Cortex of kidney (tissue), 1 donor: ENCODE results near the gene SLC6A19.

Source experiments
- DNase-seq: peaks from one replicate; lab custom pipeline; 2025; lab: John Stamatoyannopoulos, UW

Gene SLC6A19

GRCh38 chr5:1195916-1196315, 5.5 kb upstream of the SLC6A19 start:
- DNase-seq = no peak

- no peak for DNase-seq
These were observed 4.8 kb upstream of the SLC6A19 start for GRCh38 chr5:1196562-1196961.

DNA sequence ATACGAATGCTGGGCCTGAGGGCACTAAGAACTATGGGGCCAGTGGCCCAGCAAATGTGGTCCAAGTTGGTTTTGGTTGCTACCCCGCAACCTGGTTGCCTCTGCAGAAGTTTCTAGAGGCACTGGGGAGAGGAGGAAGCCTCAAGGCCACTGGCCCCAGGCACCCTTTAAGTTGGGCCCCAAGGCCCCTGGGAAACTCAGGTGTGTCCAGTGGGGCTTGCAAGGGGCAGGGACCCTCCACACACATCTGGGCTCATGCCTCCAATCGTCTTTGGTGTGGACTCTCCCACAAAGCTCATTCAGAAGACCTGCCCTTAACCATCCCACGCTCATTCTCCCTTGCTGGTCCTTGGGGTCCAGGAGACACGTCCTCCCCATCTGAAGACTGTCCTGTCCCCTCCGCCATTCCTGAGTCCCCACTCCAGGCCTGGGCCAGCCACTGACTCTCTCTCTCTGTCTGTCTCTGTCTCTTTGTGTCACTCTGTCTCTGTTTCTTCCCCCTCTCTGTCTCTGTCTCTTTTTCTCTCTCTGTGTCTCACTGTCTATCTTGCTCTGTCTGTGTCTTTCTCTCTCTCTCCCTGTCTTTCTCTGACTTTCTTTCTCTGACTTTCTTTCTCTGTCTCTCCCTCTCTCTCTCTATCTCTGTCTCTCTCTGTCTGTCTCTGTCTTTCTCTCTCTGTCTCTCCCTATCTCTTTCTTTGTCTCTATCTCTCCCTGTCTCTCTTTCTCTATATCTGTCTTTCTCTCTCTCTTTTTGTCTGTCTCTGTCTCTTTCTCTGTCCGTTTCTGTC, 3.3 kb upstream of the SLC6A19 start:
- no peak for DNase-seq

- no peak for DNase-seq
These were observed 2.1 kb upstream of the SLC6A19 start for GRCh38 chr5:1199340-1199648.

DNA sequence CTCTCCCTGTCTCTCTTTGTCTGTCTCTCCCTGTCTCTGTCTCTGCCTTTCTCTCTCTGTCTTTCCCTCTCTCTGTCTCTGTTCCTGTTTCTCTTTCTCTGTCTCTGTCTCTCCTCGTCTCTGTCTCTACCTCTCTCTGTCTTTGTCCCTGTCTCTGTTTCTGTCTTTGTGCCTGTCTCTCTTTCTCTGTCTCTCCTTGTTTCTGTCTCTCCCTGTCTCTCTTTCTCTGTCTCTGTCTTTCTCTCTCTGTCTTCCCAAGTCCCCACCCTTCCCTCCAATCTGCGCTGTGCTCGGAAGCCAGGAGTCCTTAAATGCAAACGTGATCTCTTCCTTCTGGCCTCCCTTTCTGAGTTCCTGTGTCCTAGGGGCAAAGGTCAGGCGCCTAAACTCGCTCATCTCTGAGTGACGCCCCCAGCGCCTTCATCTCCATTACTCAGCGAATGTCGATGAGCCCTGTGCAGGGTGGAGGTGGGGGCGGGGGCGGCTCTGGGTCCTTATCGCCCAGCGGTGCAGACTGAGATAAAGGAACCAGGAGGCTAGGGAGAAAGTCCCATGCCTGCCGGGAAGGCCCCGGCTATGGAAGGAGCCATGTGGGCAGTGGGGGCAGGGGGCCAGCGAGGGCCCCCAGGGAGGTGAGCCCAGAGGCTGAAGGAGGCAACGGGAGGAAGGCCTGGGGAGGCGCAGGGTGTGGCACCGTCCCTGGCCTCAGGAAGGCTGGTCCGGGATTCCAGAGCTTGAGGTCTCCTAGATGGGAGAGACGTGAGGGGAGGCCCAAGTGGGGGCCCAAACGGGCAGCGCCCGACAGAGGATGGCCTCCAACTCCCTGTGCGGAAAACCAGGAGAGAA, 1.5 kb upstream of the SLC6A19 start:
- DNase-seq = no peak

DNA sequence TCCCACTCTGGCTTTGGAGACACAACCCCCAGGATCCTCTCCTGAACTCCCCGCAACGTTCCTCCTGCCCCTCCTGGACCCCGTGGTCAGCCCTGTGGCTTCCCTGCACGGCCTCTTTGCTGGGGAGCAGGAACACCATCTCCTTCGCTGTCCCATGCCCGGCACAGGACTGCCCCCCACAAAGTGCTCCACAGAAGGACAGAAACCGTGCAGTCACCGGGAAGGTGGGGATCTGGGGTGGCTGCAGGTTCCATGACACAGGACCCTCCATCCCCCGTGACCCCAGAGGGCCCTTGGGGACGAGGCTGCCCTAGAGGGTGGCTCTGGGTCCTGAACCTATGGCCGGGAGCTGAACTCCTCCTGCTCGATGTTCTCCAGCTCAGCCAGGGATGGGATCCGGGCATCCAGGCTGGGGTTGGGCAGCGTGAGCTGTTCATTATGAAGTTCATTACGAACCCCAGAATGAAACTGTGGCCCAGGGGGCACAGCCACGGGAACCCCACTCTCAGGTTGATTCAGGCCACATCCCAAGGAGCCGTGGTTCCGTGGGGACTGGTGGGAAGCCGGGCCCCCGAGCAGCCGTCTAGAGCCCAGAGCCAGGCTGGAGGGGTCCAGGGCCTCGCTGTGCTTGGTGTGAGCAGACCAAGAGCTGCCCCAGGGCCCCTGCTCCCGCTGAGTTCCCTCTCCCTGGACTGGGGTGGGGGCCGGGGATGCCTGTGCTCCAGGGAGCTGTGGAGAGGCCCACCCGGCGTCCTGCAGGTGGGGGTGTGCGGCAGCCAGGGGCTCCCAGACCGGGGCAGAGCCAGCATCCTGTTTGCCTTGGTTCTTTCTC, 684 bp upstream of the SLC6A19 start:
- DNase-seq = no peak

DNA sequence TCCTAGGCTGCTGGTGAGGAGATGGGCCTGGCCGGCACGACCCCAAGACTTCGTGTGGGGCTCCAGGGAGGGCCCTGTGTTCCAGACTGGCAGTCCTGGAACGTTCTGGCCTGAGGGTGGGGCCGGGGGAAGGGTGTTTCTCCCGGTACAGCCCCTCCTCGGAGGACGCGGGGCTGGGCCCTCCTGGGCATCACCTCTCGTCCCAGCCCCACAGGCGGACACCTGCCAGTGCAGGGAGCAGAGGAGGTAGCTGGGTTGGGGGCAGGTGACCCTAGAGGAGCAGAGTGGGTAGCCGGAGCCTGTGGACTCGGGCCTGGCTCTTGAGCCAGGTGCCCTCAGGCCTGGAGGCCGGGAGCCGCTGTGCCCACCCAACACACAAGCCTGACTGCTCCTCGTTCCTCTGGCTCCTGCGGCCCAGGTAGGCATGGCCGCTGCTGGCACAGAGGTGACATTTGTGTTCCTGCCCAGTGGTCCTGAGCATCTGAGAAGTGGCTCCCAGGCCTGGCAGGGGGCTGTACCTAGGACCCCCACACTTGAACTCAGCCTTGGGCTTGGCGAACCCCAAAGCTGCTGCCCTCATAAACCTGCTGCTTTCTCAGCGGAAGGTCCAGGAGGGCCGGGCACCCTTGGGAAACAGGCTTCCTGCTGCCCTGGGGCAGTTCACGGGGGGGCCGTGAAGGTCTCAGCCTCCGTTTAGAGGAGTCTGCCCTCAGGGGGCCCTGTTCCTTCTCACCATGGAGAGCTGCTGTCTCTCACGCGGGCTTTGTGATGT, 817 bp downstream of the SLC6A19 start:
- no peak for DNase-seq

- no peak for DNase-seq
These were observed 1.4 kb downstream of the SLC6A19 start for GRCh38 chr5:1202798-1203185.

DNA sequence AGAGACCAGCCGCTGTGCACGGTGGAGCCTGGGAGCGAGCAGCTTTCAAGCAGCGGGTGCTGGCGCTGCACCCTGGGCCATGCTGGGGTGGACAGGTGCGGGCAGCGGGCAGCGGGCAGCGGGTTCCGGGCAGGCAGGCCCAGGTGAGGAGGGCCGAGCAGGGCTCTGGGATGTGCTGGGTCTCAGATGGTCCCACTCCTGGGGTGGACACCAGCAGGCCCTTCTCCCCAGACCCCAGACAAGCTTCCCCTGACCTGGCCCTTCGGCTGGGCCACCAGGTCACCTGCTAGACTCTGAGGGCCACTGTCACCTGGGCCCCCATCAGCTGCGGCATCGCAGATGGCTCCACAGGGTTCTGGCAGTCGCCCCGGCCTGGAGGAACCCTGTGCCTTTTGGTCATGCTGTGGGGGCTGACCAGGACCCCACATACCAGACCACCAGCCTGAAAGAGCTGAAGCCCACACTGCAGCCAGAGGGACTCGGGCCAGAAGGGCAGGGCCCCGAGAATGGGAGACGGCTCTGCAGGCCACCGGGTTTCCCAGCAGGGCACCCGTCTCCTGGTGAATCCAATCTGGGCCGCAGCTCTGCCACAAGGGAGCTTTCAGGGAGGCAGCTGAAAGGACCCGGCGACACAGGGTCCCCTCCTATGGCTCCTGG, 2.0 kb downstream of the SLC6A19 start:
- DNase-seq = no peak

GRCh38 chr5:1203968-1204692, 2.7 kb downstream of the SLC6A19 start:
- DNase-seq = no peak

DNA sequence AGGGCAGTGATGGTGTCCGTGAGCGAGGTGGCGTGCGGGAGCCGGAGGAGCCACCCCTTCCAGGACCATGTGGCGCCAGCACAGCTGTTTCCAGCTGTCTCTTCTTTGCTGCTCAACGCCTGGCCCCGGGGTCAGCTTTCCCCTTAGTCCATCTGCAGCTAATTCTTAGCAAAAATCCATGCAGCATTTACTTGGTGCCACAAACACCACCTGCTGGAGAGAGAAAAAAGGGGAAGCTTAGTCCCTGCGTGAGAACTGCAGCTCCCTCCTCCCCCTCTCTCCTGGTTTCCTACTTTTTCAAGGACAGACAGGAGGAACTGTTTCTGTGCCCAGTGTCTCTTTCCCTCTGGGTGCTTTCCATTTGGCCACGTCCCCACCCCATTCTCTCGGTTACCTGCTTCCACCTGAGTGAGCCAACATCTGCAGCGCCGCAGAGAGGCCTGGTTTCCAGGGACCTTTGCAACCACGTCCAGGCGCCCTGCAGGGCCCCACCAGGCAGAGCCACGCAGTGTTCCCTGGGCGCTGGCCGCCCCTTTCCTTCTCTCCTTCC, 3.4 kb downstream of the SLC6A19 start:
- no peak for DNase-seq

GRCh38 chr5:1205255-1206180, 4.1 kb downstream of the SLC6A19 start:
- DNase-seq = no peak

GRCh38 chr5:1206521-1207412, 5.4 kb downstream of the SLC6A19 start:
- no peak for DNase-seq

- DNase-seq = no peak
These were observed 6.2 kb downstream of the SLC6A19 start for GRCh38 chr5:1207555-1207954.

DNA sequence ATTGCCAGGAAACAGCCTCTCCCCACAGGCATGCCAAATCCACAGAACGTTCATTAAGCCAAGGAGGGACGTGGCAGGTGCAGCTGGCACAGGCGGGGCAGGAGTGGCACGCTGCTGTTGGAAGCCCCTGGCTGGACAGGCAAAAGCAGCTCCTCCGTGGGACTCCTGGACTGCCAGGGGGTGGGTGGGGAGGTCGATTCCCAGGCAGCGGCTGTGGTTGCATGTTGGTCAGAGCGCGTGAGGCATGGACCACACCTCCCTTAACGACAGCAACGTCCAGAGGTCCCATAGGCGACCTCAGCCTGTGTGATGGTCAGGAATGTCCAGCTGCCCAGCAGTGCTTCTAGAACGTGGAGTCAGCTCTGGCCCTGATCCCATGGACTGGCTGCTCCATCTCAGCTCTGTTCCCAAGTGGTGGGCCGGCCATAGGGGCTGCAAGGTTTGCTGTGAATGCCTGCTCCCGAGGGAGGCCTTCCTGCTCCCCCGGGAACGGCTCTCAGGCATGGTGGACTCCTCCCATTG, 6.9 kb downstream of the SLC6A19 start:
- no peak for DNase-seq

DNA sequence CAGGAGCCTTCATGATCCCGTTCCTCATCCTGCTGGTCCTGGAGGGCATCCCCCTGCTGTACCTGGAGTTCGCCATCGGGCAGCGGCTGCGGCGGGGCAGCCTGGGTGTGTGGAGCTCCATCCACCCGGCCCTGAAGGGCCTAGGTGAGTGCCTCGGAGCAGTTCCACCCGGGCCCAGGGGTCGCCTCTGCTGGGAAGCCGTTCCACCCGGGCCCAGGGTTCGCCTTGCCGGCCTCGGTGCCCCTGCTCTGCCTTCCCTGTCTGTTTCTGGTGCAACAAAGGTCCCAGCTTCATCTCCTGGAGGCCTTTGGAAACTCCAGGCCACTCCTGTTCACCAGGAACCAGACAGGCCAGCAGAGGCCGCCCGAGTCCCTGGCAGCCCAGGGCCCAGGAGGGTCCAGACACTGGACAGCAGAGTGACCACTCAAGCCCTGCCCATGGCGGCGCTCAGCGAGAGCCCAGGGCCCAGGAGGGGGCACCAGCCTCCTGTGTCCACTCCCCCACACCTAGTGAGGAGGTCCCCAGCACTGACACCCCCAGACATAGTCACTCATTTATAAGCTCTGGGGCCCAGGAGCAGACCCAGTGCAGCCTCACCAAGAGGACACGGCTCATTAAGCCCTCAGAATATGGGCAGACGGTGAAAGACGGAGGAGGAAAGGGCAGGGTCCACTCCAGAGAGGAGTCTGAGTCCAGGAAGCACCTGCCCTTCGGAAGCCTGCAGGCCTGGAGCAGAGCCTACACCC, 7.5 kb downstream of the SLC6A19 start:
- DNase-seq = no peak

- no peak for DNase-seq
These were observed 8.1 kb downstream of the SLC6A19 start for GRCh38 chr5:1209489-1209852.
